ENCODE data around the gene PLCL2. TPM values are rescaled to one million over a fixed set of nuclear protein-coding genes. Genes with fewer than 3 reads are reported as not detected.

The PLCL2 gene
- total RNA-seq, 1 donor from 2014 or later, result 5.6 TPM

- intact Hi-C loops (cut with DNase I), result no loop called here
- DNase-seq (ENCODE audit: extremely low spot score in 2 of 2), result no peak
- Histone ChIP-seq H3K36me3 (no peaks in the 10 kb centered on the region), H3K27ac (no peak overlapping the region), H3K27me3 (no peaks in the 10 kb centered on the region), H3K4me1 (peaks cover 4% of the 10 kb centered on the region), H3K9me3 (no peaks in the 10 kb centered on the region), H3K4me3 (no peak overlapping the region)
- no peak for TF ChIP-seq POLR2AphosphoS5 (IDR thresholded peaks at IDR 0.05; ENCODE audit: insufficient read depth in 1 of 2, low read depth in 1 of 2)
- TF ChIP-seq POLR2A (IDR thresholded peaks at IDR 0.05), result no peak
- TF ChIP-seq CTCF (IDR thresholded peaks at IDR 0.05), result no peak
Measured at GRCh38 chr3:16844791-16845190, 40.0 kb upstream of the PLCL2 start.

GRCh38 chr3:16846373-16847080 lies 38.2 kb upstream of the PLCL2 start:
- TF ChIP-seq POLR2AphosphoS5 (IDR thresholded peaks at IDR 0.05; ENCODE audit: insufficient read depth in 1 of 2, low read depth in 1 of 2) (no peak), POLR2A (IDR thresholded peaks at IDR 0.05) (no peak), CTCF (IDR thresholded peaks at IDR 0.05) (no peak)
- intact Hi-C loops (cut with DNase I), result no loop called here
- H3K27ac ChIP-seq, result no peak overlapping the region
- H3K9me3 ChIP-seq, result no peaks in the 10 kb centered on the region
- peaks cover 4% of the 10 kb centered on the region for H3K4me1 ChIP-seq
- DNase-seq (ENCODE audit: extremely low spot score in 2 of 2), result no peak
- no peak overlapping the region for H3K4me3 ChIP-seq
- H3K36me3 ChIP-seq, result no peaks in the 10 kb centered on the region
- H3K27me3 ChIP-seq, result no peaks in the 10 kb centered on the region

- Histone ChIP-seq H3K4me1 (peaks cover 4% of the 10 kb centered on the region), H3K27ac (no peak overlapping the region), H3K9me3 (no peaks in the 10 kb centered on the region), H3K4me3 (no peak overlapping the region), H3K36me3 (no peaks in the 10 kb centered on the region), H3K27me3 (no peaks in the 10 kb centered on the region)
- DNase-seq (ENCODE audit: extremely low spot score in 2 of 2), result no peak
- TF ChIP-seq POLR2AphosphoS5 (IDR thresholded peaks at IDR 0.05; ENCODE audit: insufficient read depth in 1 of 2, low read depth in 1 of 2) (no peak), POLR2A (IDR thresholded peaks at IDR 0.05) (no peak), CTCF (IDR thresholded peaks at IDR 0.05) (no peak)
- intact Hi-C loops (cut with DNase I), result no loop called here
Measured at GRCh38 chr3:16848007-16848406, 36.7 kb upstream of the PLCL2 start.

- intact Hi-C loops (cut with DNase I), result no loop called here
- no peak for TF ChIP-seq POLR2AphosphoS5 (IDR thresholded peaks at IDR 0.05; ENCODE audit: insufficient read depth in 1 of 2, low read depth in 1 of 2)
- peaks cover 4% of the 10 kb centered on the region for H3K4me1 ChIP-seq
- no peaks in the 10 kb centered on the region for H3K36me3 ChIP-seq
- H3K27me3 ChIP-seq, result no peaks in the 10 kb centered on the region
- no peak overlapping the region for H3K27ac ChIP-seq
- no peak for DNase-seq (ENCODE audit: extremely low spot score in 2 of 2)
- no peak overlapping the region for H3K4me3 ChIP-seq
- H3K9me3 ChIP-seq, result no peaks in the 10 kb centered on the region
Measured at GRCh38 chr3:16849229-16849628, 35.5 kb upstream of the PLCL2 start.

- TF ChIP-seq POLR2A (IDR thresholded peaks at IDR 0.05) (no peak), POLR2AphosphoS5 (IDR thresholded peaks at IDR 0.05; ENCODE audit: insufficient read depth in 1 of 2, low read depth in 1 of 2) (no peak)
- Histone ChIP-seq H3K27ac (no peak overlapping the region), H3K27me3 (no peaks in the 10 kb centered on the region)
Measured at GRCh38 chr3:16849795-16850194, 35.0 kb upstream of the PLCL2 start.

GRCh38 chr3:16855497-16855896 lies 29.3 kb upstream of the PLCL2 start:
- no peaks in the 10 kb centered on the region for H3K27me3 ChIP-seq
- H3K4me3 ChIP-seq, result no peak overlapping the region
- TF ChIP-seq POLR2A (IDR thresholded peaks at IDR 0.05) (no peak), CTCF (IDR thresholded peaks at IDR 0.05) (no peak), POLR2AphosphoS5 (IDR thresholded peaks at IDR 0.05; ENCODE audit: insufficient read depth in 1 of 2, low read depth in 1 of 2) (no peak)
- no peaks in the 10 kb centered on the region for H3K4me1 ChIP-seq
- intact Hi-C loops (cut with DNase I), result no loop called here
- H3K27ac ChIP-seq, result no peak overlapping the region
- DNase-seq (ENCODE audit: extremely low spot score in 2 of 2), result no peak
- no peaks in the 10 kb centered on the region for H3K9me3 ChIP-seq
- H3K36me3 ChIP-seq, result no peaks in the 10 kb centered on the region

More at GRCh38 chr3:16849795-16850194, 35.0 kb upstream of the PLCL2 start:
- intact Hi-C loops (cut with DNase I), result no loop called here
- Histone ChIP-seq H3K4me3 (no peak overlapping the region), H3K36me3 (no peaks in the 10 kb centered on the region), H3K4me1 (peaks cover 4% of the 10 kb centered on the region), H3K9me3 (no peaks in the 10 kb centered on the region)
- DNase-seq (ENCODE audit: extremely low spot score in 2 of 2), result no peak

Measured in vagina (tissue), 2 donors.